Measurements from ENCODE around the gene OPCML.

- TF ChIP-seq CTCF (IDR thresholded peaks at IDR 0.05): no peak
- TF ChIP-seq ZFX (IDR thresholded peaks at IDR 0.05; ENCODE audit: borderline replicate concordance): no peak
Measured at GRCh38 chr11:132685174-132685611, 847.1 kb downstream of the OPCML start.
